HTR-8/SVneo (cell line): ENCODE data around the gene CCNI.
A peak's percentile ranks its signal among the peaks of the same experiment; 100 is the strongest.
"Not testable (repeated sequence)": the region's sequence is repeated elsewhere in the genome, so short reads cannot be mapped to it uniquely, and the experiment has no call there.

ENCODE experiments used
- DNase-seq: peaks from one replicate; pipeline ENCODE4 v3.0.0; 2011; ENCODE audit warnings: low spot score, mixed read lengths; ENCODE audit not compliant: insufficient read length
- FAIRE-seq: peaks from 2 replicates; lab custom pipeline; 2011; peaks lifted over from hg19 to GRCh38; lab: Jason Lieb, UNC

The CCNI gene

DNA sequence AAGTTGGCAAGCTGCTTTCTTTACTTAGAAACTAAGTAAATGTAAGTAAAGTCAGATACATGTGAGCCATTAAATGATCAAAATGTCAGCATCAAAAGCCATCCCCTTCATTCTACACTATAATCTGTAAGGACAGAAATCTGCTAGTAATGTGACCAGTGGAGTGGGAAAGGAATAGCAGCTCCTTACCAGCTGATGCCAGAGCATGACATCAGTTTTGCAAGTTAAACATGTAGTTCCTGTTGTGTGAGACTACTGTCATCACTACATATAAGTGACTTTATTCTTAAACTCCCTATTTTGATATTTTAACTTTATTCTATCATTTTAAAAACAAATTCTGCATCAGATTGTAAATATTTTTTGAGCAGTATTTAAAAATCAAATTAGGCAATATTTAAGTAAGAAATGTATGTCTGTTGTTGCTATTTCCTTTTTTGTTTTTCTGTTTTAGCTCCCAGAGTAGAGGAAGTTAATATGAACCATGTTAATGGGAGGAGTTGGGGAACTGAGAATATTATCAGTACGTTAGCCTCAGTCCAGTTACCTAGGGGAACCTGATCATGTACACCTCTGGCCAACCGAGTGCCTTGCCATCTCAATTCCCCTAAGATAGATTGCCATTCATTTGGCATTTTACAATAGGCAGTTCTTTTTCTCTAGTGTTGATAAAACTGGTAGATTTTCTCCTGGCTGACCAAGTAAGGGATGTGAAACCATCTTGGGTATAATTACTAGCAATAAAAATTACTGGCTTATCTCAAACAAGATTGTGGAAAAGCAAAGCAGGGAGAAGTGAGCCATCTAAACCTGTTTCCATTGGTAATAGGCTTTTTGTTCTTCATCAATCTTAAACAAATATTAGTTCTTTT lies 34.7 kb downstream of the CCNI start:
- no peak for FAIRE-seq
- DNase-seq: no peak

DNA sequence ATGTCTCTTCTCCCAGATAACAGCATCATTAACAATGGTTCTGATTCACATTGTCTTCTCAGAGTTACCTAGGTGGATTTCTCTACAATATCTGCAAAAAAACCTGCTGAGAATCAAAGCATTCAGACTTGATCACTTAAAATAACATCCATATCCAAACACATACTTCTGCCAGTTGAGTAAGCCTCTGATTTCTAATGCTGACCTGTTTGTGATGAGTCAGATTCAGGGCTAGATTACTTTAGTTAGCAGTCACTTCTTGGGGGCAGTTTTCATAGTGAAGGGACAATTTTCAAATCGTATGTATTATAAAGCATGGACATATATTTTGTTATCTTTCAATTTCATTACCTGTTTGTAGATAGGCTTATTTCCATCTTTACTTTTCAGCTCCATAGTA lies 35.5 kb downstream of the CCNI start:
- DNase-seq: no peak
- FAIRE-seq: no peak

DNA sequence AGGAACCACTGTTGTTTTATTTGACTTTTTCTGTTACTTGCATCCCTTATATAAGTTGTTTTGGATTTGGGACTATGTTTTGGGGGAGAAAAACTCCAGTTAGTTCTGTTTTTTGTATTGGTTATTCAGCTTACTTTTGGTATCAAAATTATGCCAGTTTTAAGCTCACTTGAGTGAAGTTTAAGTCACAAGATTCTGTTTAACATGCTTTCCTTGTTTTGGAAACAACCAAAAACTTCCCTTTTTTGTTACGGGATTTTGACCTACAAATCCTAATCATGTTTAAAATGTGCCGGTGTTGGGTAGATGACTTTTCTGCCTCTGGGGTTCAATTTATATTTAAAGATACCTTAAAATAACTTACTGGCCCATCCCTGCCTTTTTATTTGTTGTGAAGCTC lies 36.0 kb downstream of the CCNI start:
- DNase-seq (no peak), FAIRE-seq (no peak)

DNA sequence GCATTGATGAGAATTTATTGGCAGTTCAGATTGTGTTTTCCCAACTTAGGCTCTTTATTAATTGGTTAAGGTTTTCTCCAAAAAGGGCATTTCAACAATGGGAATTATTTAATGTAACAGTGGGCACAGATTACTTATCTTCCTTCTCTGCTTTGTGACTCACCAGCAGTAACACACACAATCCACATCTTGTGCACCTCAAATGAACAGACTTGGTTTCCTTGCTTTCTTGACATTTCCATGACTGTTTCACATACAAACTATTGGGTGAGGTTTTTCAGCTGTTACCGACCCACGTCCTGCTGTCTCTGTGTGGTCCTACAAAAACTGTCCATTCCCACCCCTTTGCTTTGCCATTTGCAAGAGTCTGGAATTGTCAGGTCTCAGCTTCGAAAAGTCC lies 38.1 kb downstream of the CCNI start:
- DNase-seq: no peak
- no peak for FAIRE-seq

DNA sequence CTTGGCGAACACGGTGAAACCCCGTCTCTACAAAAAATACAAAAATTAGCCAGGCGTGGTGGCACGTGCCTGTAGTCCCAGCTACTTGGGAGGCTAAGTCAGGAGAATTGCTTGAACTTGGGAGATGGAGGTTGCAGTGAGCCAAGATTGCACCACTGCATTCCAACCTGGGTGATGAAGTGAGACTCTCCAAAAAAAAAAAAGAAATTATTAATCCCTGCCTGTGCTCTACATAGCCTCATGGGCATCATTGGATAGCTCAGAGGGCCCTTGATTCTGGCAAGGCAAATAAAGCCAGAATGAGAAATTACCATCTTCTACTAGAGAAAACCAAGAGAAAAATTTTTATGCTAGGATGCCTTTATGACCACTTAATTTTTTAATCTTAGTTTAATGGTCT lies 38.6 kb downstream of the CCNI start:
- FAIRE-seq, DNase-seq: not testable (repeated sequence)

DNA sequence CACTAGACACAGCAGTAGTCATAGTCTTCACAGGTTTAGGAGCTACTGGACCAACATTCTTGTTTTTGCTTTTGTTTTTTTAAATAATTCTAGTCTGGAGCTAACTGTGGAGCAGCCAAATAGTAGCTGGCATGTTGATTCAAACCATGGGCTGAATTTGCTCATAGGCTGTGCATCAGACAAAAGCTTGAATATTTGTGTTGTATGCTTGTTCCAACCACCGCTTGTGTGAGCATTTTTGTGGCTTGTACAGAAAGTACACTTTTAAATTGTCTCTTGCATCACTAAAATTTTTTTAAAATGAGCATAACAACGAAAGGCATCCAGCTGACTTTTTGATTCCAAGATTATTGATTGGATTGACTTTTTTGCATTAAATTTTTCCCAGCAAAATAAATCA lies 39.6 kb downstream of the CCNI start:
- no peak for FAIRE-seq

DNA sequence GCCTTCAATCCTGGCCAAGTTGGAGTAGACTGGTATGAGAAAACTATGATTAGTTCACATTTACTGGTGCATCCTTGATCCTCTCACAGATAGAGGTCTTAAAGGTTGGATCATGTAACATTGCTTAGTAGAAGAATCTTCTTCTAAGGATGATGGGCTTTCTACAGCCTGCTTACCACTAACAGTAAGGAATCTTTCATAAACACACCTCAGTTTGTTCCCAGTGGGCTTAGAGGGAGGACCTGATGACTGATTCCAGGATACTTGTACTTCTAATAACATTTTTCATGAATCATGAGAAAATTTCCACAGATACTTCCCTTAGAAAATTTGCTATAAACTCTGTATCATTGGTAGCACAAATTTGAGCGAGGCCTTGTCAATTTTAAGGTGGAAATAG lies 40.6 kb downstream of the CCNI start:
- DNase-seq (no peak), FAIRE-seq (no peak)

More for the DNA sequence above, 39.6 kb downstream of the CCNI start:
- DNase-seq: no peak

DNA sequence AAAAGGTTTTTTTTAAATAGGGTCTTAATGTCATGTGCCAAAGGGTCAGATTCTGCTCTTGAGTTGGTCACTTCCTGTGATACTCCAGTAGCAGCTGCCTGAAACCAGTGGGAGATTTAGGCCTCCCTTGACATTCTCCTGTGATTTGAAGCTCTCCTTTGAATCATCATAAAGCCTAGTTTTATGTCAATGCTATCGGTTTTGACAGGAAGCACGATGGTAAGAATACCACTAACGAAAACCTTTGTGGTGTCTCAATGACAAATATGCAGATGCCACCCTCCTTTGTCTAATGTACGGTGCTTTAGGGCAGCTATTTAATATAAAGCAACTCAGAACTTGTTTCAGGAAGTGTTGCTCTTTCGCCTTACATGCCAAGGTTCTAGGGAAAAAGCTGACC lies 44.2 kb downstream of the CCNI start:
- FAIRE-seq (no peak), DNase-seq (no peak)

DNA sequence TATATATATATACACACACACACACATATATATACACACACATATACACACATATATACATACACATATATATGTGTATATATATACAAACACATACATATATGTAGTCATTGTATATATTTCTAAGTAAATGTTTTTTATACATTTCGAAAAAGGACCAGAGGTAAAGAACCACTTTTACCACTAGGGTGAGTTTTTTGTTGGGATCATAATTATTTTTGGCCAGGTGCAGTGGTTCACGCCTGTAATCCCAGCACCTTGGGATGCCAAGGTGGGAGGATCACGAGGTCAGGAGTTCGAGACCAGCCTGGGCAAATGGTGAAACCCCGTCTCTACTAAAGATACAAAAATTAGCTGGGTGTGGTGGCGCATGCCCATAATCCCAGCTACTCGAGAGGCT lies 46.0 kb downstream of the CCNI start:
- FAIRE-seq, DNase-seq: not testable (repeated sequence)

DNA sequence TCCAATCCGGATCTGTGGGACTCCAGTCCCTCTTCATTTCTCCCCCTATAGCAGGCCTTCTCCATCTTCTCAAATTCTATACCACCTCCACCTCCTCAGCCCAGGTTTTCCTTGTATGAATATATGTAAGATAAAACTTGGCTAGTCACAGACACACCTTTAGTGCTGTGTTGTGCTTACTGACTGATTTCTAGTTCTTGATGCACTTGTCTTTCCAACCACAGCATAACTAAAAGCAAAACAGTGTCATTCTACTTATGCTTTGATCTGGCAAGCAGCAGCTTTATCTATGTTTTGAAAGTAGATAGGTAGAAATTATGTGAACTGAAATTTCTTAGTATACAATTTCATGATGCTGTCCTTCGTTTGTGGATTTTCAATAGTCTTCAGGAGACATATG lies 47.5 kb downstream of the CCNI start:
- DNase-seq (no peak), FAIRE-seq (no peak)

DNA sequence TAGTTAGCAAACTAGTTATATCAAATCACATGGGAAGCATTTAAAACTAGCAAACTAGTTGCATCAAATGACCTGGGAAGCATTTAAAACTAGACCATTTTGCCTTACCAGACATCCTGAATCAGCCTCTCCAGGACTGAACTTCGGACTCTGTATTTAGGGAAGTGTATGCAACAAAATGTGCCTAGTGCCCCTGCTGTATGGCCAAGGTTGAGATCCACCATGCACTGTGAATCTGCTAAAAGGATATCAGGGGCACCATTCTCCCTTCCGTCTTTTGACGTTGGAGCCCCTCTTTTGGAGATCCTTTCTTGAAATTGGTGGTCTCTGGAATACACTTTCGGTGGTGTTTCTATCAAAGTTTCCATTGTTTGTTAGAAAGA lies 49.5 kb downstream of the CCNI start:
- no peak for DNase-seq
- no peak for FAIRE-seq

DNA sequence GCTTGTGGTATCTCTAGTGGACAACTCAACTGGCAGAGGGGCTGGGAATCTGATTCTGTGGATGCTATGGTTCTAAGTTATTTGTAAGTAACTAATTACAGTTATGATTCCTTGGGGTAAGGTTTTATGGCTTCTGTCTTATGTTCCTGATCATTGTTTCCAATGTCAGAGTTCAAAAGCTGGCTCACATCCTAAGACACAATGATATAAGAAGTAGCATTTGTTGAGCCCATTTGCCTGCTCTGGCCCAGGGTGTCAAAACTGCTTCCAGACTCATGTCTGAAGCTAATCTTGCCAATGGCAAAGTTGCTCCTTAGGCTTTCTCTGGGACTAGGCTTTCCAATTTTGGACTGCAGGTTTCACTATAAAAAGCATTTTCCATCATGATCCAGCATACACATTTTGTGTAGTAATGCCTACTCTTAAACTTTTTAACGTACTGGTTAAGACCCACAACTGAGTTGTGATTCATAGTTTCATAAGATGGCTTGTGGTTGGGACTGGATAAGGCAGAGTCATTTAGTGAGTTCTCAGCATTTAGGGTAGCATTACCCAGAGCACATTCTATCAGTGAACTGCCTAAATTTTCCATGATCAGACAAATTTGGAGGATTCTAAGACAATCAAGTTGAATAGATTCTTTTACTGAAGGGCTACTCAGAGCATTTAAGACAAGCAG lies 50.0 kb downstream of the CCNI start:
- no peak for DNase-seq

DNA sequence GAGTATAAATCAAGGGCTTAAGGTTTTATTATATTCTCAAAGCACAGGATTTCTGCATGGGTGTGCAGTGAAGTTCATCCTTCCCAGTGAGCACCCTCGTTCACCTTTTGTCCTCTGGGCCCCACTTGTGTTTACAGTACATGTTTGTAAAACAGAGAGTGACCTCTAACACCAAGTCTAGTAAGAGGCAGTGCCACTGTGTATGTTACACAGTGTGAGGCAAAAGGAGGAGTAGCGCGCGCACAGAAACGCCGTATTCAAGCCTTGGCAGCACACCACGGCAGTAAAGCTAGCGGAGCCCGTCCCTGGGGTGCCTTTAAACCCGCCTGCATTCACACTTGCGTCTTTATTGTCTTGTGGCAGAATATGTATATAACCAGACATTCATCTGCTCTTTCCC lies 51.9 kb downstream of the CCNI start:
- DNase-seq (no peak), FAIRE-seq (no peak)

More for the DNA sequence above, 50.0 kb downstream of the CCNI start:
- FAIRE-seq: no peak

DNA sequence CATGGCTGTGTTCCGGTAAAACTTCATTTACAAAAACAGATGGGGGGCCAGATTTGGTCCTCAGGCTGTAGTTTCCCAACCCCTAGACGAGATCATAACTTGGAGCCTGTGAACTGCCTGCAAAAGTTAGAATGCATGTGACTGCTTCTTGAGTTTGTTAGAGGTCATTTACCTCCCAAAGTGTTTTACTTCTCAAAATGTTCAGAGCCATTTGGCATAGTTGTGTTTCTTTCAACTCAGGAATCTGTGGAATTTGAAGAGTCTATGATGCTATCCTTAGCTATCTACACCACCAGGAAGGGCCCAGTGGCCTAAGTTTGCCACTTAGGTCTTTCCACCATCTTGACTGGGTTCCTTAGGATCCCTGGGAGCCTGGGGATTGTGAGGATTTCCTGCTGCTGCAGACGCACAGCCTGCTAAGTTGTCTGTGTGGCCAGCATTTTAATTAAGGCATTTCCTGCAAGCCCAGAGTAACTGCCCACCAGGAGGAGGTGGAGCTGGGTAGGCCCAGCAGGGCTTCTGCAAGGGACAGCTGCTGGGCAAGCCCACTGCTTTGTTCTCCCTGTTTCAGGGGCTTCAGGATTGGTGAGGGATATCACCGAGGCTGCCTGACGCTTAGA lies 53.1 kb downstream of the CCNI start:
- DNase-seq (no peak), FAIRE-seq (no peak)

DNA sequence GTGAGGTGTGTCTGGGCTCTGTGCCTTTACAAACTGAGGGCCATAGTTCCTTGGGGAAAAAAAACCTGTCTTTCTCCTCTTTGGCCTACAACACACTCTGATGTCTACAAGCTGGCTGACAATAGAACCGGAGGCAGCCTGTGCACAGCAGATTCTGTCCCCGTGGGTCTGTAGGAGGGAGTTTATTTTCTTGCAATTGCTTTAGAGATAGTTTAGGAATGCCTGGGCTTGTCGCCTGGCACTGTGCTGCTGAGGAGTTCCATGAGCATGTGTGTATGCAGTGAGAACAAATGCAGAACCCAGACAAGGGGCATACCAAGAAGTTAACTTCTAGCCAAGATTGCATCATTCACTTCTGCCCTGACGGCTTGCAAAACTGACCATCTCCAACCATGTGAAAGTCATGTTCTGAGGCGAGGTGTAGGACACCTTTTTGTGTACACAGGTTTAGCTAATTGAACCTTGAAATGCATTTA lies 54.1 kb downstream of the CCNI start:
- FAIRE-seq (no peak), DNase-seq (no peak)

DNA sequence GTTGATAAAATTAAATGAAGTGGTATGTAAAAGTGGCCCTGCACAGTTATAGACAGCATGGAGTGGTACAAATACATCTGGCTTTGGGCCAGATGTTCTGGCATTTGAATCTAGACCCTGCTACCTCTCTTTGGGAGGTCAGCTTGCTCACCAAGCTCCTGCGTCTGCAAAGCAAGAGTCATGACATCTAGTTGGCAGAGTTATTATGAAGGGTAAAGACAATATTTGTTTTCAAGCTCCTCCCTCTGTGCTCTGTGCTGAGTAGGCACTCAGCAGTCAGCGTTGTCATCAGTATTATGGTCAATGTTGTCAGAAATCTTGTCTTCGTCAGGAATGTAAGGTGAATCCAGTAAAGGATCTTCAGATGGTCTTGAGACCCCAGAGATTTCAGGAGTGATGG lies 55.8 kb downstream of the CCNI start:
- FAIRE-seq: no peak
- no peak for DNase-seq

DNA sequence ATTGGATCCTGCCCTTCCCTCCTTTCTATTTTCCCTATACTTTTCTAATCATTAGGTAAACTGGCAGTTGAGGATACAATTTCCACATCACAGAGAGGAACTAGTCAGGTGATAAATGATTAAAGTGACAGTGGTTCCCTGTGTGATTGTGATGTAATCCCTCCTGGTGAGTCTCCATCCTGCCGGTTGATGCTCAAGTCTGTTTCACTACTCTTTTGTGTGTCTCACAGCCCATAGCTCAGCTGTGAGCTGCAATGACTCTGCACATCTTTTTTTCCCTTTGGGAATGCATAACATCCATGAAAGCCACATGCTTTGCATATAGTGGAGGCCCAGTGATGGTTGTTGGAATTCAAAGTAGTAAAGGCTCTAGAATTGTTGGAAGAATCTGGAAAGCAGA lies 60.4 kb downstream of the CCNI start:
- DNase-seq: no peak
- no peak for FAIRE-seq

DNA sequence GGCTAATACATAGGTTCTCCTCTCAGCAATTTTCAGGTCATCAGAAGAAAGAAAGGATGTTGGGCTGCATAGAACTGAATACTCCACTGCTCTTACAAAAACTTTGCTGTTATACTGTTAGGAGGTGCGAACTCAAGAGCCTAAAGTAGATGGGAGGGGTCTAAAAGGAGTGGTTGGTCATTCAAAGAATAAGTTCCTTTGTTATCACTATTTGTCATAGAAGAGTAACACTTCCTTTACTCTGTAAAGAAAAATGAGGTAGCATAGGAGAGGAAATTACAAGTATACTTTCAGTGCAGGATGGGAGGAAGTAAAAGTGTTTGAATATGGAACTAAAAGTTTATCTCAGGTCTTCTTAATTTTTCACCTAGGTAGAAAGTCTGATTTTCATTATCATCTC lies 61.5 kb downstream of the CCNI start:
- DNase-seq (no peak), FAIRE-seq (no peak)

DNA sequence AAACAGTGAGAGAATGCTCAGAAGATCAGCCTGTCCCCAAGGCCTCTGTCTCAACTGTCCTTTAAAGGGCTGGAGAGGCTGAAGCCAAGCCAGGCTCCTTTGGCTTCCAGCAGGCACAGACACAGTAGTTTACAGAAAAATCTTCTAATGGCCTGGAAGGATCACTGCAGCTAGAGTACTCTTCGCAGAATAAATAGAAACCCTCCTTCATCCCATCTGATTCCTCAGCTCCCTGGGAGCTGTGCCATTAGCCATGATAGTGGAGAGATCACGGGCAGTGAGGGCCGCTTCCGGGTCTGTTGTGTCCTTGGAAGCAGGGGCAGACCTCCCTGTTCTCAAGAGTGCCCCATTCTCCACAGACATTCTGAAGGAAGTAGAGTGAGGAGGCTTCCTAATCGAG lies 63.1 kb downstream of the CCNI start:
- FAIRE-seq: no peak
- DNase-seq: no peak

DNA sequence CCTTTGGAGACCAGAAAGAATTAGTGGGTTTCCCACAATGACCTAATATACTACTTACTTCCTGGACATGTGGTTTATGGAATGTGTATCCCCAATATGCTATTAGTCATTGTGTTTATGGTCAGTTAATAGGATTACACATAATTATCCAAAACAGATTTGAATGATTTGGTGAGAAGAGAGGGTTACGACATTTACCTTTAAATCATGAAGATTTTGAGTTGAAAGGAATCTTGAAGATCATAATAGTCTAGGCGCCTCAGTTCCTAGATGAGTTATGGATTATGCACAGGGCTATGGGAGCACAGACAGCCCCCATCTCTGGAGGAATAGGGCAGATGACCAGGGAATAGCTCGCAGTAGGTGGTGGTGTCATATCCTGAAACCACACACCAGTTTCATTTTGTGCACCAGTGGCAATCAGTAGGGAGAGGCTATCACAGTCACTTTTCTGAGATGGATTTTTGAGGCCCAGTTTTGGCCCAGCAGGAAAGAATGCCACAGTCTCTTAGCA lies 64.9 kb downstream of the CCNI start:
- FAIRE-seq: no peak
- DNase-seq: peak; percentile 53

DNA sequence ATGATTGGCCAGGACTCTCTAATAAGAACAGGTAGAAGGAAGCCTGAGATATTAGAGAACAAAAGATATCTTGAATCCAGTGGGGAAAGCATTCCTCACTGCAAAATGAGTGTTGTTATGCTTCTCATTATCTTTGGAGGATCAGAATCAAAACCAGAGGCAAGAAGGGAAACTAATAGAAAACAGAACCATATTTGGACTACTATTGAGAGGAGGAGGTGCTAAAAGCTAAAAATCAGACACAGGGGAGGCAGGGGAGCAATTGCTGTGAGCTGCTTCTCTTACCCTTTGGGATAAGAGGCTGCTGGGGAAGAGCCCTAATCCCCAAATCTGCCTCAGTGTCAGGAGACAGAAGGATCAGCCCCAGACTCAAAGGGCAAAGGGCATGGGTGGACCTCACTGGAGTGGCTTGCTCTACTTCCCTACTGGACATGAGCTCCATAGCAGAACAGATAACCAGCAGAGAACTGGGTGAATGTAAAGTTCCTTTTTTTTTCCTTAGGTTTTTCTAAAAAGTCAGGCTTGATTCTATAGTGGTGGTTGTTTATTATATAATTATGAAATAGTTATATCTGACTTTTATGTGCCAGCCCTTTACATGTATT lies 66.2 kb downstream of the CCNI start:
- DNase-seq (no peak), FAIRE-seq (no peak)
